Adrenal gland (tissue), 12 donors: Measurements from ENCODE around the gene SLC10A3. TPM values are rescaled to one million over a fixed set of nuclear protein-coding genes. Genes with fewer than 3 reads are reported as not detected.
A peak's percentile ranks its signal among the peaks of the same experiment; 100 is the strongest.

Experiments used
- DNase-seq, 7 donors: peaks; one replicate each; pipeline ENCODE4 v3.0.0-alpha.2; 2019 to 2020
- H3K27ac ChIP-seq, 5 donors: fragments of 200-600 bp; sonication (generic) in 4 of 5; 1 replicate in 3 of 5; 2 replicates in 2 of 5; pipeline versions ENCODE4 v1.5.1 to v1.8.0; 2016 to 2020; ENCODE audit warnings: mild to moderate bottlenecking in 1 of 5
- H3K27me3 ChIP-seq: fragments of 200-600 bp; 2 replicates; pipeline ENCODE4 v1.8.0; 2021
- H3K36me3 ChIP-seq, 2 donors: fragments of 200-600 bp; replicated peaks in 1 of 2; 1 replicate in 1 of 2; 2 replicates in 1 of 2; pipeline versions ENCODE4 v1.5.1 to v1.8.0; 2018 to 2022
- H3K4me1 ChIP-seq, 2 donors: fragments of 200-600 bp; replicated peaks in 1 of 2; 1 replicate in 1 of 2; 2 replicates in 1 of 2; pipeline versions ENCODE4 v1.5.1 to v1.8.0; 2018 to 2021
- H3K4me3 ChIP-seq, 4 donors: fragments of 200-600 bp; sonication (generic) in 3 of 4; one replicate each; pipeline ENCODE4 v1.5.1; 2016 to 2018
- H3K9me3 ChIP-seq, 3 donors: fragments of 200-600 bp; sonication (generic) in 1 of 3; replicated peaks in 1 of 3; 1 replicate in 2 of 3; 2 replicates in 1 of 3; pipeline versions ENCODE4 v1.5.1 to v1.8.0; 2016 to 2021
- POLR2A ChIP-seq, 2 donors: fragments of 450-650 bp; IDR thresholded peaks; one replicate each; pipeline ENCODE4 v1.6.1; 2017; ENCODE audit warnings: antibody characterized with exemption in 2 of 2, mild to moderate bottlenecking in 2 of 2, moderate library complexity in 1 of 2
- WGBS, 4 donors: extraction: QIAGEN DNeasy Blood & Tissue Kit in 2 of 4; methylation state at CpG; one replicate each; pipeline versions ENCODE4 v1.1.5 to v1.1.7; 2013 to 2017; 5-methylcytosine and 5-hydroxymethylcytosine counted together
- intact Hi-C, 2 donors: fragments of 100-400 bp; cut with DNase I; formaldehyde crosslinking; loops; one replicate each; pipeline versions ENCODE4 v1.14.1 to v1.15.0; 2022 to 2023
- polyA plus RNA-seq, 3 donors: library from polyadenylated mRNA; stranded (reverse); fragments of 200-250 nt in 2 of 3; fragments of 350-450 nt in 1 of 3; fragmentation: Illumina TruSeq in 1 of 3; extraction: RNeasy Lipid Tissue Mini Kit (QIAGEN cat#74804) in 1 of 3; gene quantifications; one replicate each; pipeline ENCODE4 v1.2.3, GENCODE V29; 2013 to 2014
- total RNA-seq, 9 donors: library from RNA; depleted of rRNA in 4 of 9; stranded (reverse); fragments of >200 nt in 4 of 9; fragments of 120-200 nt in 1 of 9; fragmentation: NEBNext Ultra II Directional in 1 of 9; extraction: Animal tissue kit (Norgen Biotek cat#: 25700) in 1 of 9; gene quantifications; one replicate each; pipeline versions ENCODE4 v1.1.0 to v1.2.4, GENCODE V29; 2013 to 2023
- TF ChIP-seq, protein P1 (sequence below), 6 experiments: fragments of 450-650 bp in 4 of 6; fragments of 200-600 bp in 2 of 6; sonication (generic) in 1 of 6; IDR thresholded peaks; 1 replicate in 5 of 6; 2 replicates in 1 of 6; pipeline versions ENCODE4 v1.5.1 to v1.8.0; 2016 to 2021; ENCODE audit warnings: antibody characterized with exemption in 6 of 6, mild to moderate bottlenecking in 2 of 6, moderate library complexity in 1 of 6
- donor health status: healthy with polysubstance abuse.
- donor health status: Bipolar disorder and iron deficiency.
- donor health status: DM: yes; HTN: yes; CAD: no.
- donor health status: DM: no; HTN: no; CAD: no.
- donor health status: DM: no; HTN: no; CAD: no.
- donor health status: DM: yes; HTN: yes; CAD: no.

The SLC10A3 gene
- total and polyA plus RNA-seq, 12 donors = 8.7 to 33.4 (median 27.8) TPM

DNA sequence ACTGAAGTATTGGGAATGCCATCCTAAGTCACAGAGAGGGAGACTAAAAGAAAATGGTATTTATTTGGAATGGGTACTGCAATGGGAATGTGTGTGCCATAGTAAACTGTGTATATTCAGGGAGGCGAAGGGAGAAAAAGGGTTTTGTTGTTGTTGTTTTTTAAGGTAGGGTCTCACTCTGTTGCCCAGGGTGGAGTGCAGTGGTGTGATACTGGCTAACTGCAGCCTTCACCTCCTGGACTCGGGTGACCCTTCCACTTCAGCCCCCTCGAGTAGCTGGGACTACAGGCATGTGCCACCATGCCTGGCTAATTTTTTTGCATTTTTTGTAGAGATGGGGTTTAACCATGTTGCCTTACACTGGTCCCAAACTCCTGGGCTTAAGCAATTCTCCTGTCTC, 4.3 kb upstream of the SLC10A3 start:
- intact Hi-C loops = no loop called here

DNA sequence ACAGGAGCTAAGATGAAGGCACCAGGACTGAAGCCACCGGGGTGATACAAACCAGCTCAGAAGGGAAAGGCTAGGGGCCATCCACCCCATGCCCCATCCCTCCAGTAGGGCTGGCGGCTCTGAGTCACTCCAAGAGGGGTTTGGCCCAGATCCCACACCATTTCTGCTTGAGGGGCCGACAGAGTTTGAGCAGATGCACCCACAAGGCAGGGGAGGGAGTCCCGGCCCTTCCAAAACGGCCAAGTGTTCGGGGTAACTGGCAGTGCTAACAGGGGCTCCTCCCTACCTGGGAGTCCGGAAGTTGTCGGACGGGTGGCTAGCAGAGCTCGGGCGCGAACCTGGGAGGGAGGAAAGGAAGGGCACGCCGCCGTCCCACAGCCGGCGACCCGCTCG, 412 bp downstream of the SLC10A3 start:
- H3K4me1 ChIP-seq = peaks cover 5 to 8% of the 10 kb centered on the region in 2 donors

More for the DNA sequence above, 4.3 kb upstream of the SLC10A3 start:
- no peak overlapping the region for H3K4me3 ChIP-seq
- no peaks in the 10 kb centered on the region for H3K27me3 ChIP-seq
- no peaks in the 10 kb centered on the region for H3K36me3 ChIP-seq
- no peak overlapping the region for H3K27ac ChIP-seq
- DNase-seq = no peak
- no peaks in the 10 kb centered on the region for H3K9me3 ChIP-seq
- peaks cover 0 to 1% of the 10 kb centered on the region in 2 donors for H3K4me1 ChIP-seq
- 63 to 86% (median 77%) methylated on average over 3 of the region's 3 CpGs for WGBS, 4 donors
- TF ChIP-seq, protein P1, sequence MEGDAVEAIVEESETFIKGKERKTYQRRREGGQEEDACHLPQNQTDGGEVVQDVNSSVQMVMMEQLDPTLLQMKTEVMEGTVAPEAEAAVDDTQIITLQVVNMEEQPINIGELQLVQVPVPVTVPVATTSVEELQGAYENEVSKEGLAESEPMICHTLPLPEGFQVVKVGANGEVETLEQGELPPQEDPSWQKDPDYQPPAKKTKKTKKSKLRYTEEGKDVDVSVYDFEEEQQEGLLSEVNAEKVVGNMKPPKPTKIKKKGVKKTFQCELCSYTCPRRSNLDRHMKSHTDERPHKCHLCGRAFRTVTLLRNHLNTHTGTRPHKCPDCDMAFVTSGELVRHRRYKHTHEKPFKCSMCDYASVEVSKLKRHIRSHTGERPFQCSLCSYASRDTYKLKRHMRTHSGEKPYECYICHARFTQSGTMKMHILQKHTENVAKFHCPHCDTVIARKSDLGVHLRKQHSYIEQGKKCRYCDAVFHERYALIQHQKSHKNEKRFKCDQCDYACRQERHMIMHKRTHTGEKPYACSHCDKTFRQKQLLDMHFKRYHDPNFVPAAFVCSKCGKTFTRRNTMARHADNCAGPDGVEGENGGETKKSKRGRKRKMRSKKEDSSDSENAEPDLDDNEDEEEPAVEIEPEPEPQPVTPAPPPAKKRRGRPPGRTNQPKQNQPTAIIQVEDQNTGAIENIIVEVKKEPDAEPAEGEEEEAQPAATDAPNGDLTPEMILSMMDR (IDR thresholded peaks at IDR 0.05) = no peak
- no peak for TF ChIP-seq POLR2A (IDR thresholded peaks at IDR 0.05)

DNA sequence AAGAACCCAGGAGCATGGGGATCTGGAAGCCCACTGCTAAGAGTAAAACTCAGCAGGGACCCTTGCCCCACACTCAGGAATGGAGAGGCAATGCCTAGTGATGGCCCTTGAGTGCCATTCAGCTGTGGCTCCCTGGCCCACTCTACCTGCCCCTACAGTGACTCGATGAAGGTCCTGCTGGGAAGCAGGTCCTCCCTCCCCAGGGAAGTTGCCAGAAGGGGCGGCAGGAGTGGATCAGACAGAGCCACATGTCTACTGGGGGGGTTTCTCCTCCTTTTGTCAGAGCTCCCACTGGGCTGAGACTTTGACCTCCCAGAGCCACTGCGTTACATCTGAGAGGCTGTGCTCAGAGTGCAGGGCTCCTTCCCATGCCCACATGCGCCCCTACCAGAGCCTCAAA, 1.2 kb downstream of the SLC10A3 start:
- Histone ChIP-seq H3K36me3 (no peaks in the 10 kb centered on the region), H3K27ac (peak overlapping the region in 3 of 5 donors; percentile 81 to 97 (median 93)), H3K9me3 (no peaks in the 10 kb centered on the region), H3K4me3 (peak overlapping the region in 1 of 4 donors; percentile 66), H3K27me3 (no peaks in the 10 kb centered on the region), H3K4me1 (peaks cover 5 to 14% of the 10 kb centered on the region in 2 donors)
- intact Hi-C loops = no loop called here
- TF ChIP-seq POLR2A (IDR thresholded peaks at IDR 0.05) = no peak
- TF ChIP-seq, protein P1 (IDR thresholded peaks at IDR 0.05) = no peak
- no peak for DNase-seq
- WGBS, 4 donors = 75 to 93% (median 91%) methylated on average over 1 to 4 of the region's 4 CpGs; no CpG with 5 or more reads in 1 of the 4 donors

More for the DNA sequence above, 412 bp downstream of the SLC10A3 start:
- peak in 6 of 7 donors; percentile 50 to 69 (median 56) for DNase-seq
- Histone ChIP-seq H3K27me3 (no peaks in the 10 kb centered on the region), H3K27ac (peak overlapping the region; percentile 46 to 97 (median 88)), H3K9me3 (no peaks in the 10 kb centered on the region), H3K4me3 (peak overlapping the region in 1 of 4 donors; percentile 66), H3K36me3 (no peaks in the 10 kb centered on the region)
- WGBS, 4 donors = 1 to 66% (median 47%) methylated on average over 11 to 15 of the region's 19 CpGs; no CpG with 5 or more reads in 1 of the 4 donors
- intact Hi-C loops = no loop called here
- no peak for TF ChIP-seq POLR2A (IDR thresholded peaks at IDR 0.05)

DNA sequence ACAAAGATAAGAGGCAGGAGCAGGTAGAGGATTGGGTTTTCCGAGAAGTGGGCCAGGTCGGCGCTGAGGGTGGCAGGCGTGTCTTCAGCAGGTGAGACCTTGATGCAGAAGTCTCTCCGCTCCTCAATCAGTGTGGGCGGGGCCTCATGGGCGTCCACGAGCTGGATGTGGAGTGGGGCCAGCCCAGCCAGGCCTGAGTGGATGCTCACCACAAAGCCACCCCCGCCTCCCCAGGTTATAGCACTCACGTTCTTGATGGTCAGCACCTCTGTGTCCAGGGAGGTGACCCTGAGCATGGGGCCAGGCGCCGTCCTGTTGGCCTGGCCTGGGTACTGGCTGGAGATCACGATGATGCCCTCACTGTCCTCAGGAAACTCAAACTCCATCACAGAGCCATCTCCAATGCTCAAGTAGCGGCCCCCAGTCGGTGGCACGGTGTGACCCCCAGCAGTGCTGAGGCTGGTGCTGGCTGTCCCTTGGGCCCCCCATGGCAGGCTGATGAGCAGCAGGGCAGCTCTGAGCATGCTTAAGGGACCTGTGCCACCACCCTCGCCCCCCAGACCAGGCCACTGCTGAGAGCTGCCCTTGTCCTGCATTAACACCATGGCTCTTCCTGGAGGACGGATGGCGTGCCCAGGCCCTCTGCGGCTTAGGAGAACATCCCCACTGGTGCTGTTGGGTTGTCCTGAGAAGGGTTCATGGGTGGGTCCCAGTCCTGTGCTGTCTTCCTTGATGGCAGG, 1.9 kb downstream of the SLC10A3 start:
- WGBS, 4 donors = 88 to 97% (median 89%) methylated on average over 8 to 20 of the region's 20 CpGs
- Histone ChIP-seq H3K4me1 (peaks cover 5 to 14% of the 10 kb centered on the region in 2 donors), H3K27ac (no peak overlapping the region), H3K27me3 (no peaks in the 10 kb centered on the region), H3K36me3 (no peaks in the 10 kb centered on the region), H3K4me3 (no peak overlapping the region), H3K9me3 (no peaks in the 10 kb centered on the region)
- no peak for TF ChIP-seq POLR2A (IDR thresholded peaks at IDR 0.05)
- TF ChIP-seq, protein P1 (IDR thresholded peaks at IDR 0.05) = no peak
- intact Hi-C loops = no loop called here
- no peak for DNase-seq
